ENCODE results near the gene HARBI1. TPM values are rescaled to one million over a fixed set of nuclear protein-coding genes. Genes with fewer than 3 reads are reported as not detected.

The HARBI1 gene
- total and polyA plus RNA-seq, 9 of the 15 experiments (the other 6 are each of a cell fraction or from before 2014, with no cell fraction given), result 3.5 to 8.4 (median 5.5) TPM

DNA sequence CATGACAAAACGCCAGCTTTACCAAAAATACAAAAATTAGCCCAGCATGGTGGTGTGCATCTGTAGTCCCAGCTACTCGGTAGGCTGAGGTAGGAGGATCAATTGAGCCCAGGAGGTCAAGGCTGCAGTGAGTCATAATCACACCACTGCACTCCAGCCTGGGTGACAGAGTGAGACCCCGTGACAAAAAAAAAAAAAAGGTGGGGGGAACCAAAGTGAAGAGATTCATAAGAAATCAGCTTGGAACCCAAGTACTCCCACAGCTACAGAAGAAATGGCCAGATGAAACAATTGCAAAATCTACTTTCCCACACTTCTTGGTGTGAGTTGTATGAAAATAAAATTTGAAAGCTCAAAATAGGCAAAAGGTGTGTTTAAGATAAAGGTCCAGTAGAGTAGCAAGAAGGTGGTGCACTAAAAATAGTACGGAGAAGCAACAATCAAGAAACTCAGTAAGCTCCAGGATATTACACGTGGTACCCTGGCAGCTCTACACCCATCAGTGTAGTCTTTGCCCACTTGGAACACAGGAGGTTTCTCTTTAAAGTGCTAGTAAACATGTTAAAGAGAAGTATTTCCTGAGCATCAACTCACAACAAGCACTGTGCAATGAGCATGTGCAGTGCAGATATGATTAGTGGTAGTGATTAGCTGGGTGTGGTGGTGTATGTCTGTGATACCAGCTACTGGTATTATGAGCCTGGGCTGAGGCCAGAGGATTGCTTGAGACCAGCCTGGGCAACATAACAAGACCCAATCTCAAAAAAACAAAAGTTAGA is 5.3 kb downstream of the HARBI1 start (continued):
- TF ChIP-seq, protein P1, sequence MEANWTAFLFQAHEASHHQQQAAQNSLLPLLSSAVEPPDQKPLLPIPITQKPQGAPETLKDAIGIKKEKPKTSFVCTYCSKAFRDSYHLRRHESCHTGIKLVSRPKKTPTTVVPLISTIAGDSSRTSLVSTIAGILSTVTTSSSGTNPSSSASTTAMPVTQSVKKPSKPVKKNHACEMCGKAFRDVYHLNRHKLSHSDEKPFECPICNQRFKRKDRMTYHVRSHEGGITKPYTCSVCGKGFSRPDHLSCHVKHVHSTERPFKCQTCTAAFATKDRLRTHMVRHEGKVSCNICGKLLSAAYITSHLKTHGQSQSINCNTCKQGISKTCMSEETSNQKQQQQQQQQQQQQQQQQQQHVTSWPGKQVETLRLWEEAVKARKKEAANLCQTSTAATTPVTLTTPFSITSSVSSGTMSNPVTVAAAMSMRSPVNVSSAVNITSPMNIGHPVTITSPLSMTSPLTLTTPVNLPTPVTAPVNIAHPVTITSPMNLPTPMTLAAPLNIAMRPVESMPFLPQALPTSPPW (CRISPR knock-in tag; IDR thresholded peaks at IDR 0.05), result no peak
- TF ChIP-seq, protein P2, sequence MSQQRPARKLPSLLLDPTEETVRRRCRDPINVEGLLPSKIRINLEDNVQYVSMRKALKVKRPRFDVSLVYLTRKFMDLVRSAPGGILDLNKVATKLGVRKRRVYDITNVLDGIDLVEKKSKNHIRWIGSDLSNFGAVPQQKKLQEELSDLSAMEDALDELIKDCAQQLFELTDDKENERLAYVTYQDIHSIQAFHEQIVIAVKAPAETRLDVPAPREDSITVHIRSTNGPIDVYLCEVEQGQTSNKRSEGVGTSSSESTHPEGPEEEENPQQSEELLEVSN (IDR thresholded peaks at IDR 0.05; ENCODE audit: borderline replicate concordance in 1 of 2, extremely low read depth in 1 of 2, insufficient read depth in 1 of 2, insufficient read length in 1 of 2, low read depth in 1 of 2, low read length in 1 of 2, poor library complexity in 1 of 2, severe bottlenecking in 1 of 2), result no peak
- no peak for TF ChIP-seq TAF7 (tag; IDR thresholded peaks at IDR 0.05)
- no peak for TF ChIP-seq NR1H2 (CRISPR knock-in tag; IDR thresholded peaks at IDR 0.05)
- no peak for TF ChIP-seq TCF7 (IDR thresholded peaks at IDR 0.05; ENCODE audit: borderline replicate concordance)
- TF ChIP-seq CTBP1 (IDR thresholded peaks at IDR 0.05; ENCODE audit: borderline replicate concordance), result peak; percentile 71
- TF ChIP-seq MBD2 (IDR thresholded peaks at IDR 0.05; ENCODE audit: borderline replicate concordance, low read depth), result no peak
- TF ChIP-seq, protein P3, sequence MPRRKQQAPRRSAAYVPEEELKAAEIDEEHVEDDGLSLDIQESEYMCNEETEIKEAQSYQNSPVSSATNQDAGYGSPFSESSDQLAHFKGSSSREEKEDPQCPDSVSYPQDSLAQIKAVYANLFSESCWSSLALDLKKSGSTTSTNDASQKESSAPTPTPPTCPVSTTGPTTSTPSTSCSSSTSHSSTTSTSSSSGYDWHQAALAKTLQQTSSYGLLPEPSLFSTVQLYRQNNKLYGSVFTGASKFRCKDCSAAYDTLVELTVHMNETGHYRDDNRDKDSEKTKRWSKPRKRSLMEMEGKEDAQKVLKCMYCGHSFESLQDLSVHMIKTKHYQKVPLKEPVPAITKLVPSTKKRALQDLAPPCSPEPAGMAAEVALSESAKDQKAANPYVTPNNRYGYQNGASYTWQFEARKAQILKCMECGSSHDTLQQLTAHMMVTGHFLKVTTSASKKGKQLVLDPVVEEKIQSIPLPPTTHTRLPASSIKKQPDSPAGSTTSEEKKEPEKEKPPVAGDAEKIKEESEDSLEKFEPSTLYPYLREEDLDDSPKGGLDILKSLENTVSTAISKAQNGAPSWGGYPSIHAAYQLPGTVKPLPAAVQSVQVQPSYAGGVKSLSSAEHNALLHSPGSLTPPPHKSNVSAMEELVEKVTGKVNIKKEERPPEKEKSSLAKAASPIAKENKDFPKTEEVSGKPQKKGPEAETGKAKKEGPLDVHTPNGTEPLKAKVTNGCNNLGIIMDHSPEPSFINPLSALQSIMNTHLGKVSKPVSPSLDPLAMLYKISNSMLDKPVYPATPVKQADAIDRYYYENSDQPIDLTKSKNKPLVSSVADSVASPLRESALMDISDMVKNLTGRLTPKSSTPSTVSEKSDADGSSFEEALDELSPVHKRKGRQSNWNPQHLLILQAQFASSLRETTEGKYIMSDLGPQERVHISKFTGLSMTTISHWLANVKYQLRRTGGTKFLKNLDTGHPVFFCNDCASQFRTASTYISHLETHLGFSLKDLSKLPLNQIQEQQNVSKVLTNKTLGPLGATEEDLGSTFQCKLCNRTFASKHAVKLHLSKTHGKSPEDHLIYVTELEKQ (CRISPR knock-in tag; IDR thresholded peaks at IDR 0.05), result no peak
- no peak for TF ChIP-seq SREBF1 (IDR thresholded peaks at IDR 0.05; ENCODE audit: borderline replicate concordance, low read depth, low read length)
- TF ChIP-seq ZKSCAN3 (CRISPR knock-in tag; IDR thresholded peaks at IDR 0.05), result no peak
- TF ChIP-seq MAFK (IDR thresholded peaks at IDR 0.05; ENCODE audit: low read length), result no peak
- TF ChIP-seq POU5F1 (IDR thresholded peaks at IDR 0.05; ENCODE audit: borderline replicate concordance, low read depth, low read length, partially characterized antibody), result no peak
- TF ChIP-seq, protein P4, sequence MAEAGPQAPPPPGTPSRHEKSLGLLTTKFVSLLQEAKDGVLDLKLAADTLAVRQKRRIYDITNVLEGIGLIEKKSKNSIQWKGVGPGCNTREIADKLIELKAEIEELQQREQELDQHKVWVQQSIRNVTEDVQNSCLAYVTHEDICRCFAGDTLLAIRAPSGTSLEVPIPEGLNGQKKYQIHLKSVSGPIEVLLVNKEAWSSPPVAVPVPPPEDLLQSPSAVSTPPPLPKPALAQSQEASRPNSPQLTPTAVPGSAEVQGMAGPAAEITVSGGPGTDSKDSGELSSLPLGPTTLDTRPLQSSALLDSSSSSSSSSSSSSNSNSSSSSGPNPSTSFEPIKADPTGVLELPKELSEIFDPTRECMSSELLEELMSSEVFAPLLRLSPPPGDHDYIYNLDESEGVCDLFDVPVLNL (CRISPR knock-in tag; IDR thresholded peaks at IDR 0.05; ENCODE audit: low read depth), result no peak

Data from K562 (cell line).